K562 (cell line): ENCODE results near the gene ZNF407. TPM values are rescaled to one million over a fixed set of nuclear protein-coding genes. Genes with fewer than 3 reads are reported as not detected.

Experiments used
- ATAC-seq: fragments of 200-7000 bp; cut with Tn5 transposase; 3 replicates; pipeline ENCODE4 v1.9.1; 2020; ENCODE audit warnings: moderate library complexity
- BruUV-seq: library from RNA; stranded (reverse); fragments of 400-500 nt; replicated peaks from 2 replicates; lab custom pipeline; 2021; lab: Mats Ljungman, UMichigan
- CTCF ChIA-PET: fragments of 300-600 bp; formaldehyde crosslinking; extraction: SDS; loops from one replicate; lab custom pipeline; 2021; ENCODE audit warnings: low intra/inter-chr PET ratio; lab: Yijun Ruan, JAX
- POLR2A ChIA-PET: fragments of 300-600, 350-650 bp; sonication (Branson Sonifier 250); formaldehyde crosslinking; extraction: SDS; loops from one replicate; lab custom pipeline; 2021; ENCODE audit warnings: antibody characterized with exemption, inconsistent platforms; lab: Yijun Ruan, JAX
- DNase-seq, 4 experiments: peaks; one replicate each; pipeline versions ENCODE4 v3.0.0 to v3.0.0-alpha.2; 2011 to 2018; ENCODE audit warnings: low spot score in 3 of 4, mixed read lengths in 3 of 4; ENCODE audit errors: extremely low read depth in 1 of 4
- FAIRE-seq: peaks from 2 replicates; lab custom pipeline; 2011; peaks lifted over from hg19 to GRCh38; lab: Jason Lieb, UNC
- H2AFZ ChIP-seq: 2 replicates; pipeline ENCODE4 v1.6.0; 2011; ENCODE audit warnings: low read depth, low read length, control low read depth, inconsistent platforms
- H3K27ac ChIP-seq: fragments of 200-600 bp; 3 replicates; pipeline ENCODE4 v1.8.0; 2011; ENCODE audit warnings: low read depth, mild to moderate bottlenecking, control low read depth, inconsistent platforms, low read length, moderate library complexity, mixed read lengths; ENCODE audit errors: extremely low read depth
- H3K27me3 ChIP-seq, 2 experiments: fragments of 300-600 bp in 1 of 2; 2 replicates in 1 of 2; 3 replicates in 1 of 2; pipeline versions ENCODE4 v1.6.0 to v1.8.0; 2011; ENCODE audit warnings: inconsistent platforms in 2 of 2, low read length in 2 of 2, mild to moderate bottlenecking in 1 of 2, mixed read lengths in 1 of 2, moderate library complexity in 1 of 2; ENCODE audit not compliant: control insufficient read depth in 2 of 2, insufficient read depth in 2 of 2
- H3K36me3 ChIP-seq: fragments of 300-600 bp; 3 replicates; pipeline ENCODE4 v1.8.0; 2011; ENCODE audit warnings: mild to moderate bottlenecking, low read length, inconsistent platforms; ENCODE audit not compliant: control insufficient read depth, insufficient read depth
- H3K4me1 ChIP-seq, 2 experiments: fragments of 200-600 bp in 1 of 2; replicated peaks in 1 of 2; 2 replicates in 1 of 2; 3 replicates in 1 of 2; pipeline versions ENCODE4 v1.5.1 to v1.8.0; 2011; ENCODE audit warnings: inconsistent platforms in 2 of 2, low read length in 2 of 2, mild to moderate bottlenecking in 1 of 2, mixed read lengths in 1 of 2, moderate library complexity in 1 of 2; ENCODE audit not compliant: control insufficient read depth in 2 of 2, insufficient read depth in 2 of 2
- H3K4me2 ChIP-seq: 2 replicates; pipeline ENCODE4 v1.6.1; 2011; ENCODE audit warnings: low read length, control low read depth, inconsistent platforms, mixed read lengths; ENCODE audit not compliant: insufficient read depth
- H3K4me3 ChIP-seq: fragments of 200-600 bp; sonication (generic), shearing (Covaris generic); 2 replicates; pipeline ENCODE4 v1.5.1; 2016; ENCODE audit warnings: control low read depth, inconsistent platforms
- H3K79me2 ChIP-seq: fragments of 200-600 bp; 3 replicates; pipeline ENCODE4 v1.8.0; 2011; ENCODE audit warnings: low read length, inconsistent platforms; ENCODE audit not compliant: control insufficient read depth, insufficient read depth
- H3K9ac ChIP-seq, 2 experiments: 2 replicates each; pipeline versions ENCODE4 v1.6.0 to v1.6.1; 2011; ENCODE audit warnings: low read depth in 2 of 2, low read length in 2 of 2, control low read depth in 1 of 2, inconsistent platforms in 1 of 2, mild to moderate bottlenecking in 1 of 2, mixed read lengths in 1 of 2; ENCODE audit not compliant: insufficient read depth in 1 of 2
- H3K9me1 ChIP-seq: one replicate; pipeline ENCODE4 v1.6.0; 2011; ENCODE audit warnings: inconsistent platforms, mild to moderate bottlenecking, low read length, moderate library complexity; ENCODE audit not compliant: control insufficient read depth, insufficient read depth
- H3K9me3 ChIP-seq: replicated peaks from 2 replicates; pipeline ENCODE4 v1.5.1; 2011; ENCODE audit warnings: low read depth, low read length, inconsistent platforms; ENCODE audit not compliant: control insufficient read depth, insufficient read depth
- H4K20me1 ChIP-seq: replicated peaks from 2 replicates; pipeline ENCODE4 v1.6.1; 2011; ENCODE audit warnings: low read length, inconsistent platforms, mixed read lengths; ENCODE audit not compliant: control insufficient read depth, insufficient read depth
- ATF3 ChIP-seq, 2 experiments: fragments of 450-650 bp in 1 of 2; sonication (generic) in 1 of 2; formaldehyde crosslinking in 1 of 2; IDR thresholded peaks in 1 of 2; conservative IDR thresholded peaks in 1 of 2; 2 replicates each; pipeline versions ENCODE4 v1.6.1 to v1.8.1; 2016 to 2023; ENCODE audit warnings: mild to moderate bottlenecking in 2 of 2, moderate library complexity in 2 of 2, inconsistent platforms in 1 of 2, missing genetic modification reagents in 1 of 2
- CEBPB ChIP-seq: fragments of 450-650 bp; IDR thresholded peaks from 2 replicates; pipeline ENCODE4 v1.6.1; 2016; ENCODE audit warnings: missing genetic modification characterization, missing compliant biosample characterization
- CEBPG ChIP-seq, 3 experiments: fragments of 200-800 bp in 1 of 3; sonication (Bioruptor generic) in 1 of 3; sonication (generic) in 1 of 3; formaldehyde crosslinking in 1 of 3; IDR thresholded peaks in 2 of 3; conservative IDR thresholded peaks in 1 of 3; 2 replicates each; pipeline versions ENCODE4 v1.6.1 to v1.8.0; 2016 to 2022; ENCODE audit warnings: missing compliant biosample characterization in 2 of 3, missing genetic modification characterization in 2 of 3, mild to moderate bottlenecking in 1 of 3, missing genetic modification reagents in 1 of 3
- E4F1 ChIP-seq: fragments of 250-450 bp; sonication (Bioruptor Pico); IDR thresholded peaks from 2 replicates; pipeline ENCODE4 v1.5.0; 2021; ENCODE audit warnings: mild to moderate bottlenecking, borderline replicate concordance
- KLF10 ChIP-seq: fragments of 250-450 bp; sonication (Bioruptor Pico); IDR thresholded peaks from 2 replicates; pipeline ENCODE4 v1.6.1; 2021; ENCODE audit warnings: matching md5 sums
- MEIS2 ChIP-seq: fragments of 450-650 bp; IDR thresholded peaks from 2 replicates; pipeline ENCODE4 v1.6.1; 2014; ENCODE audit warnings: mild to moderate bottlenecking; ENCODE audit not compliant: partially characterized antibody
- NCOA2 ChIP-seq, 2 experiments: fragments of 450-650 bp; IDR thresholded peaks; 2 replicates each; pipeline ENCODE4 v1.6.1; 2018; ENCODE audit warnings: mild to moderate bottlenecking in 2 of 2, moderate library complexity in 1 of 2; ENCODE audit not compliant: partially characterized antibody in 2 of 2
- TRIM24 ChIP-seq, 2 experiments: fragments of 450-650 bp; IDR thresholded peaks; 2 replicates each; pipeline ENCODE4 v1.6.1; 2016
- TSC22D4 ChIP-seq: fragments of 450-650 bp; IDR thresholded peaks from 2 replicates; pipeline ENCODE4 v1.6.1; 2016; ENCODE audit warnings: missing genetic modification characterization, missing biosample characterization, control low read depth
- ZC3H4 ChIP-seq: sonication (generic); formaldehyde crosslinking; IDR thresholded peaks from 2 replicates; pipeline ENCODE4 v1.9.0; 2021; ENCODE audit warnings: missing genetic modification reagents, borderline replicate concordance
- ZNF280A ChIP-seq: fragments of 450-650 bp; IDR thresholded peaks from 2 replicates; pipeline ENCODE4 v1.6.1; 2018; ENCODE audit warnings: mild to moderate bottlenecking, low read depth; ENCODE audit not compliant: partially characterized antibody
- ZNF395 ChIP-seq: fragments of 200-800 bp; sonication (Bioruptor generic); IDR thresholded peaks from 2 replicates; pipeline ENCODE4 v1.6.1; 2017; ENCODE audit warnings: missing genetic modification characterization, missing compliant biosample characterization
- ZNF436 ChIP-seq: fragments of 250-450, 450-650 bp; sonication (Bioruptor Pico); formaldehyde crosslinking; IDR thresholded peaks from 2 replicates; pipeline ENCODE4 v1.7.0; 2020; ENCODE audit warnings: mild to moderate bottlenecking
- ZNF561 ChIP-seq: fragments of 450-650 bp; formaldehyde crosslinking; conservative IDR thresholded peaks from 2 replicates; pipeline ENCODE4 v1.4.0; 2020; ENCODE audit warnings: mild to moderate bottlenecking, moderate library complexity
- WGBS: fragments of 100-300 bp; shearing (Covaris generic); methylation state at CpG from one replicate; pipeline ENCODE4 v1.1.6; 2016; ENCODE audit warnings: low coverage, mixed read lengths; ENCODE audit not compliant: insufficient coverage; ENCODE audit errors: missing lambda C conversion rate; 5-methylcytosine and 5-hydroxymethylcytosine counted together
- in situ Hi-C: fragments of 300-500 bp; cut with MboI; formaldehyde crosslinking; loops from 4 replicates; pipeline ENCODE4 v1.15.0; 2018; ENCODE audit warnings: inconsistent platforms, mixed read lengths
- intact Hi-C: fragments of 100-400 bp; cut with micrococcal nuclease; formaldehyde crosslinking; loops from 2 replicates; pipeline ENCODE4 v1.14.2; 2022
- polyA plus RNA-seq, 8 experiments: library from polyadenylated mRNA; depleted of rRNA in 4 of 8; stranded (reverse) in 5 of 8; unstranded in 3 of 8; fragments of >200 nt; fragmentation: Nextera tagmentation in 2 of 8; fragmentation: Illumina TruSeq in 1 of 8; extraction: Ambion mirVana in 2 of 8; extraction: Trizol in 1 of 8; gene quantifications; 2 replicates each; pipeline versions ENCODE4 v1.2.1 to v1.2.3, GENCODE V29; 2011 to 2014; ENCODE audit warnings: inconsistent platforms in 1 of 8, missing spikeins in 1 of 8
- total RNA-seq, 7 experiments: library from RNA; depleted of rRNA in 6 of 7; stranded (reverse); fragments of >200 nt in 6 of 7; fragmentation: Illumina TruSeq in 2 of 7; extraction: Trizol in 2 of 7; gene quantifications; 2 replicates each; pipeline versions ENCODE4 v1.2.1 to v1.2.3, GENCODE V29; 2011 to 2021; ENCODE audit warnings: low replicate concordance in 1 of 7

The ZNF407 gene
- total and polyA plus RNA-seq, 9 of the 15 experiments (the other 6 are each of a cell fraction or from before 2014, with no cell fraction given) = 0.21 to 5.4 (median 2.3) TPM

- BruUV-seq = no TSS peak
- in situ Hi-C loops = no loop called here
- TF ChIP-seq ZNF280A (no peak), ATF3 (IDR thresholded peaks at IDR 0.05) (peak; percentile 51; the same call in 1 of the 2 replicates), ATF3 (CRISPR knock-in tag; conservative IDR thresholded peaks at IDR 0.05) (no peak), CEBPB (tag) (peak; percentile 10; the same call in 1 of the 2 replicates), CEBPG (CRISPR knock-in tag; IDR thresholded peaks at IDR 0.05) (no peak), CEBPG (tag; conservative IDR thresholded peaks at IDR 0.05 in 1 of 2, IDR thresholded peaks at IDR 0.05 in 1 of 2) (peak; percentile 37 to 73; a peak in 3 of 4 replicates), ZNF561 (CRISPR knock-in tag) (no peak), KLF10 (CRISPR knock-in tag) (no peak), TRIM24 (IDR thresholded peaks at IDR 0.05) (no peak), MEIS2 (peak; percentile 48), ZNF395 (CRISPR knock-in tag) (no peak), TSC22D4 (tag) (no peak), E4F1 (CRISPR knock-in tag) (no peak), ZC3H4 (CRISPR knock-in tag) (no peak), ZNF436 (no peak), NCOA2 (IDR thresholded peaks at IDR 0.05; ENCODE audit: partially characterized antibody in 2 of 2) (no peak)
- intact Hi-C loops = no loop called here
- H3K9me3 ChIP-seq = no peaks in the 10 kb centered on the region
- H3K36me3 ChIP-seq = no peaks in the 10 kb centered on the region
- POLR2A ChIA-PET = interaction anchor here (0.6 kb wide), 1 partner anchor 12 kb away, joined by 3 read pairs; no protein-coding TSS in a partner anchor
- WGBS = 45% methylated on average over 6 of the region's 6 CpGs
- H3K9me1 ChIP-seq = no peaks in the 10 kb centered on the region
- CTCF ChIA-PET = no interaction called here
- no peak overlapping the region for H3K9ac ChIP-seq
- no peak overlapping the region for H3K4me3 ChIP-seq
- no peaks in the 10 kb centered on the region for H3K4me1 ChIP-seq
- no peak overlapping the region for H2AFZ ChIP-seq
- no peaks in the 10 kb centered on the region for H4K20me1 ChIP-seq
- no peak overlapping the region for H3K27ac ChIP-seq
- no peaks in the 10 kb centered on the region for H3K79me2 ChIP-seq
- ATAC-seq (no peak), FAIRE-seq (no peak), DNase-seq (no peak)
- no peaks in the 10 kb centered on the region for H3K27me3 ChIP-seq
- H3K4me2 ChIP-seq = no peak overlapping the region
Observed at GRCh38 chr18:74982946-74983635, 385.4 kb downstream of the ZNF407 start.
